Keratinocyte (primary cell): Measurements from ENCODE around the gene ARSB.
"Not testable (repeated sequence)": the region's sequence is repeated elsewhere in the genome, so short reads cannot be mapped to it uniquely, and the experiment has no call there.

ENCODE experiments used
- CTCF ChIP-seq, 3 experiments: IDR thresholded peaks in 1 of 3; conservative IDR thresholded peaks in 1 of 3; optimal IDR thresholded peaks in 1 of 3; 2 replicates in 2 of 3; 3 replicates in 1 of 3; pipeline versions ENCODE3 to v1.5.1; 2011; ENCODE audit warnings: low read length in 3 of 3, mild to moderate bottlenecking in 3 of 3, moderate library complexity in 2 of 3, control low read depth in 1 of 3, inconsistent platforms in 1 of 3; ENCODE audit not compliant: insufficient read depth in 2 of 3; ENCODE audit errors: extremely low read depth in 1 of 3
- EZH2 ChIP-seq: IDR thresholded peaks from one replicate; pipeline ENCODE4 v1.6.1; 2012; ENCODE audit warnings: inconsistent platforms, mild to moderate bottlenecking, low read length, moderate library complexity

- TF ChIP-seq CTCF (optimal IDR thresholded peaks at IDR 0.05 in 1 of 3, IDR thresholded peaks at IDR 0.05 in 1 of 3, conservative IDR thresholded peaks at IDR 0.05 in 1 of 3; ENCODE audit: extremely low read depth in 1 of 3, insufficient read depth in 2 of 3, low read length in 3 of 3); EZH2: not testable (repeated sequence)
Observed at GRCh38 chr5:78762743-78763142, 222.4 kb downstream of the ARSB start.
